ENCODE data around the gene CLECL1. TPM values are rescaled to one million over a fixed set of nuclear protein-coding genes. Genes with fewer than 3 reads are reported as not detected.

The CLECL1 gene
- total RNA-seq: 1 to 10 TPM; 6.0 to 8.5 TPM

- Mint-ChIP-seq H3K4me3 (peak within 1 kb of the TSS; percentile 76), H3K27me3 (no peaks in the 10 kb centered on the region), H3K9me3 (peaks cover 4% of the 10 kb centered on the region), H3K4me1 (ENCODE audit: low read depth) (peaks cover 57% of the 10 kb centered on the region), H3K27ac (peak within 1 kb of the TSS; percentile 88), H3K36me3 (ENCODE audit: low read depth) (peaks cover 6% of the 10 kb centered on the region)
- DNase-seq (peak; percentile 40), ATAC-seq (peak; percentile 70)
- ChIA-PET POLR2A (interaction anchor here (0.9 to 2.1 kb wide), 6 partner anchors 24 to 78 kb away, joined by 3 to 11 read pairs (median 5); partner anchors contain the start of gene CD69), CTCF (interaction anchor here (0.7 to 4.2 kb wide), 5 partner anchors 10 to 101 kb away, joined by 3 to 20 read pairs (median 3); no protein-coding TSS in a partner anchor)
- intact Hi-C loops (cut with micrococcal nuclease): no loop called here
- no peak for TF ChIP-seq CTCF (IDR thresholded peaks at IDR 0.05)
Measured at GRCh38 chr12:9732921-9733461, at the start of gene CLECL1. Gene CLECL1 (minus strand): TSS chr12:9733097.

DNA sequence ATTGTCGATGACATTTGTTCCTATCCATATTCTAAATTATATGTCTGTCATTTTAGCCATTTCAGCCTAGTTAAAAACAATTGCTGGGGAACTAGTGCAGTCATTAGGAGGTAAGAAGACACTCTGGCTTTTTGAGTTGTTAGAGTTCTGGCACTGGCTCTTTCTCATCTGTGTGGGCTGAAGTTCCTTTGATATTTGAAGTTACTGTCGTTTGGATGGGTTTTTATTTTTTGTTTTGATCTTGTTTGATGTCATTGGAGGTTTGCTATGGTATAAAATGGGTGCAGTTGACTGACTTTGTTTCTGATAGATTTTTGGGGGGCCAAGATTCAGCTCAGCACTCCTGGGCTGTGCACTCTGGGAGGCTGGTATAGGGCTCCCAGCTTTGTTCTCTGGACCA, 48.5 kb upstream of the CLECL1 start:
- Mint-ChIP-seq H3K27ac (peak overlapping the region; percentile 52), H3K27me3 (no peaks in the 10 kb centered on the region), H3K4me3 (no peak overlapping the region), H3K36me3 (ENCODE audit: low read depth) (peaks cover 5% of the 10 kb centered on the region), H3K9me3 (peaks cover 4% of the 10 kb centered on the region), H3K4me1 (ENCODE audit: low read depth) (peaks cover 59% of the 10 kb centered on the region)
- POLR2A ChIA-PET: interaction anchor here (1.6 to 1.9 kb wide), 2 partner anchors 9 to 22 kb away, joined by 9 to 13 read pairs; partner anchors contain the start of gene CD69
- DNase-seq: no peak
- TF ChIP-seq CTCF (IDR thresholded peaks at IDR 0.05): no peak
- CTCF ChIA-PET: interaction anchor here (1.0 to 1.9 kb wide), 3 partner anchors 9 to 30 kb away, joined by 3 to 4 read pairs (median 4); no protein-coding TSS in a partner anchor
- ATAC-seq: peak; percentile 40
- intact Hi-C loops (cut with micrococcal nuclease): no loop called here

GRCh38 chr12:9779209-9779608, 46.3 kb upstream of the CLECL1 start:
- ATAC-seq (no peak), DNase-seq (no peak)
- no peak overlapping the region for H3K27ac Mint-ChIP-seq
- intact Hi-C loops (cut with micrococcal nuclease): no loop called here
- ChIA-PET CTCF (interaction anchor here (1.6 to 2.3 kb wide), 2 partner anchors 10 to 29 kb away, joined by 4 to 13 read pairs; no protein-coding TSS in a partner anchor), POLR2A (no interaction called here)
- peaks cover 75% of the 10 kb centered on the region for H3K4me1 Mint-ChIP-seq (ENCODE audit: low read depth)
- H3K36me3 Mint-ChIP-seq (ENCODE audit: low read depth): peaks cover 6% of the 10 kb centered on the region
- no peak overlapping the region for H3K4me3 Mint-ChIP-seq
- H3K9me3 Mint-ChIP-seq: peaks cover 4% of the 10 kb centered on the region
- no peaks in the 10 kb centered on the region for H3K27me3 Mint-ChIP-seq
- TF ChIP-seq CTCF (IDR thresholded peaks at IDR 0.05): no peak

GRCh38 chr12:9776781-9777180, 43.9 kb upstream of the CLECL1 start:
- CTCF ChIA-PET: interaction anchor here (0.9 to 1.4 kb wide), 8 partner anchors 10 to 37 kb away, joined by 3 to 4 read pairs (median 3); no protein-coding TSS in a partner anchor
- Mint-ChIP-seq H3K27me3 (no peaks in the 10 kb centered on the region), H3K4me1 (ENCODE audit: low read depth) (peaks cover 86% of the 10 kb centered on the region), H3K4me3 (no peak overlapping the region), H3K36me3 (ENCODE audit: low read depth) (peaks cover 2% of the 10 kb centered on the region), H3K9me3 (peaks cover 4% of the 10 kb centered on the region), H3K27ac (peak overlapping the region; percentile 4)
- ATAC-seq: no peak
- POLR2A ChIA-PET: interaction anchor here (1.0 to 1.8 kb wide), 6 partner anchors 9 to 19 kb away, joined by 4 to 7 read pairs (median 6); no protein-coding TSS in a partner anchor
- DNase-seq: no peak
- intact Hi-C loops (cut with micrococcal nuclease): no loop called here
- no peak for TF ChIP-seq CTCF (IDR thresholded peaks at IDR 0.05)
